Gastrocnemius medialis (tissue), 4 donors: ENCODE data around the gene SPARC.

ENCODE experiments used
- CTCF ChIP-seq, 5 experiments: fragments of 450-650 bp in 3 of 5; fragments of 200-600 bp in 2 of 5; sonication (generic) in 2 of 5; IDR thresholded peaks in 4 of 5; conservative IDR thresholded peaks in 1 of 5; 1 replicate in 4 of 5; 2 replicates in 1 of 5; pipeline ENCODE4 v1.5.1; 2016 to 2019; ENCODE audit warnings: antibody characterized with exemption in 5 of 5, mild to moderate bottlenecking in 3 of 5, moderate library complexity in 3 of 5
- POLR2A ChIP-seq, 2 donors: fragments of 450-650 bp; IDR thresholded peaks; one replicate each; pipeline ENCODE4 v1.6.1; 2017; ENCODE audit warnings: antibody characterized with exemption in 2 of 2, mild to moderate bottlenecking in 2 of 2, moderate library complexity in 2 of 2

GRCh38 chr5:151622367-151623088 lies 64.2 kb downstream of the SPARC start:
- TF ChIP-seq CTCF (IDR thresholded peaks at IDR 0.05 in 4 of 5, conservative IDR thresholded peaks at IDR 0.05 in 1 of 5): no peak
- no peak for TF ChIP-seq POLR2A (IDR thresholded peaks at IDR 0.05)
